Keratinocyte (primary cell): ENCODE measurements around the gene CC2D1B. TPM values are rescaled to one million over a fixed set of nuclear protein-coding genes. Genes with fewer than 3 reads are reported as not detected.

Experiments
- DNase-seq: peaks from one replicate; pipeline ENCODE4 v3.0.0-alpha.2; 2011; ENCODE audit warnings: low read depth, missing footprints, low spot score
- FAIRE-seq: peaks from 2 replicates; lab custom pipeline; 2011; peaks lifted over from hg19 to GRCh38; lab: Jason Lieb, UNC
- H2AFZ ChIP-seq: 2 replicates; pipeline ENCODE4 v1.6.0; 2012; ENCODE audit warnings: low read length, control low read depth, inconsistent platforms; ENCODE audit not compliant: control insufficient read depth
- H3K27ac ChIP-seq: 2 replicates; pipeline ENCODE4 v1.5.1; 2011; ENCODE audit warnings: low read length; ENCODE audit not compliant: control insufficient read depth, insufficient read depth
- H3K27me3 ChIP-seq: 3 replicates; pipeline ENCODE4 v1.6.0; 2011; ENCODE audit warnings: low read length; ENCODE audit not compliant: control insufficient read depth, insufficient read depth; ENCODE audit errors: extremely low read depth
- H3K36me3 ChIP-seq, 2 experiments: 2 replicates in 1 of 2; 3 replicates in 1 of 2; pipeline ENCODE4 v1.5.1; 2011; ENCODE audit warnings: low read length in 2 of 2, mild to moderate bottlenecking in 1 of 2; ENCODE audit not compliant: control insufficient read depth in 2 of 2, insufficient read depth in 2 of 2; ENCODE audit errors: extremely low read depth in 1 of 2
- H3K4me1 ChIP-seq: 3 replicates; pipeline ENCODE4 v1.5.1; 2011; ENCODE audit warnings: low read length; ENCODE audit not compliant: control insufficient read depth, insufficient read depth; ENCODE audit errors: extremely low read depth
- H3K4me2 ChIP-seq: 3 replicates; pipeline ENCODE4 v1.6.0; 2011; ENCODE audit warnings: low read depth, low read length; ENCODE audit not compliant: control insufficient read depth, insufficient read depth; ENCODE audit errors: extremely low read depth
- H3K4me3 ChIP-seq, 3 experiments: fragments of 200-600 bp in 1 of 3; sonication (generic) in 1 of 3; 2 replicates in 2 of 3; 3 replicates in 1 of 3; pipeline ENCODE4 v1.5.1; 2011 to 2016; ENCODE audit warnings: low read length in 3 of 3, mild to moderate bottlenecking in 3 of 3, control low read depth in 2 of 3, inconsistent platforms in 1 of 3, low read depth in 1 of 3, mixed read lengths in 1 of 3, mixed run types in 1 of 3, moderate library complexity in 1 of 3; ENCODE audit not compliant: control insufficient read depth in 2 of 3, insufficient read depth in 2 of 3; ENCODE audit errors: extremely low read depth in 1 of 3
- H3K79me2 ChIP-seq: 2 replicates; pipeline ENCODE4 v1.6.0; 2012; ENCODE audit warnings: low read length; ENCODE audit not compliant: control insufficient read depth, insufficient read depth
- H3K9ac ChIP-seq: 3 replicates; pipeline ENCODE4 v1.6.0; 2011; ENCODE audit warnings: low read length; ENCODE audit not compliant: control insufficient read depth, insufficient read depth; ENCODE audit errors: extremely low read depth
- H3K9me1 ChIP-seq: 3 replicates; pipeline ENCODE4 v1.6.0; 2011; ENCODE audit warnings: low read length; ENCODE audit not compliant: control insufficient read depth, insufficient read depth; ENCODE audit errors: extremely low read depth
- H3K9me3 ChIP-seq: 2 replicates; pipeline ENCODE4 v1.5.1; 2012; ENCODE audit warnings: low read depth, low read length; ENCODE audit not compliant: control insufficient read depth
- H4K20me1 ChIP-seq: 3 replicates; pipeline ENCODE4 v1.6.0; 2011; ENCODE audit warnings: low read length; ENCODE audit not compliant: control insufficient read depth, insufficient read depth; ENCODE audit errors: extremely low read depth
- EZH2 ChIP-seq: IDR thresholded peaks from one replicate; pipeline ENCODE4 v1.6.1; 2012; ENCODE audit warnings: inconsistent platforms, mild to moderate bottlenecking, low read length, moderate library complexity
- dilution Hi-C: fragments of 300-500 bp; cut with MboI; formaldehyde crosslinking; loops from one replicate; pipeline ENCODE4 v1.7.0; 2020; ENCODE audit warnings: low sequenced_read_pairs; ENCODE audit not compliant: extremely low pct_ligation_motif_present
- polyA plus RNA-seq, 5 experiments: library from polyadenylated mRNA; depleted of rRNA in 3 of 5; stranded (reverse) in 3 of 5; stranded (forward) in 1 of 5; unstranded in 1 of 5; fragments of >200 nt; gene quantifications; 1 replicate in 1 of 5; 2 replicates in 3 of 5; 3 replicates in 1 of 5; pipeline versions ENCODE4 v1.2.1 to v1.2.3, GENCODE V29; 2011 to 2012; ENCODE audit warnings: missing spikeins in 2 of 5, low read depth in 1 of 5, low replicate concordance in 1 of 5
- TF ChIP-seq, protein P1 (sequence below), 3 experiments: IDR thresholded peaks in 1 of 3; conservative IDR thresholded peaks in 1 of 3; optimal IDR thresholded peaks in 1 of 3; 2 replicates in 2 of 3; 3 replicates in 1 of 3; pipeline versions ENCODE3 to v1.5.1; 2011; ENCODE audit warnings: low read length in 3 of 3, mild to moderate bottlenecking in 3 of 3, moderate library complexity in 2 of 3, control low read depth in 1 of 3, inconsistent platforms in 1 of 3; ENCODE audit not compliant: insufficient read depth in 2 of 3; ENCODE audit errors: extremely low read depth in 1 of 3

Gene CC2D1B
- polyA plus RNA-seq, 1 donor (not counting 4 experiments of a cell fraction or from before 2014, with no cell fraction given) = 12.5 TPM

DNA sequence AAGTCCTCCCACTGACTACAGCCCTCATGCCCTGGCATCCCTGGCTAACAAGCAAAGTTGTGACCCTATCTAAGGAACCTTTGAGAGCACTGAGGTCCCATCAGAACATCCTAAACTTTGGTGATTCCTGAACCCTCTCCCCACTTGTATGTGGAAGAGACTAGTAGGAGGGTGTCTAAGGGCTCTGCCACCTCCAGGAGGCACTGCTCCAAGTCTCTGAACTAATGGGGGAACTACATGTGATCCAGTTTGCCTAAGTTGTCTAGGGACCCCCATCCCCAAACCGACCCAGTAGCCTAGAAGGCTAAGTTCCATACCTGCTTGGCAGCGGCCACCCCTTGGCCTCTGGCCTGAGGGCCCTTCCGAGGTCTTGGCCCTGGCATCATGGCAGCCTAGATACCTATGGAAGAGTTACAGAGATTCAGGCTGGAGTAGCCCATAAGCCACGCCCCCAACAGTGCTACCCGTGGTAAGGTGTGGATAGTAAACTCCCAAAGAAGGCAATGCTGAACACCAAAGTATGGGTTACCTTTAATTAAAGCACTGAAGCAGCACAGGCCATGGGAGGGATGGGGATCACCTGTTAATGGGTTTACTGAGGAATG lies 1.7 kb downstream of the CC2D1B start:
- Histone ChIP-seq H3K36me3 (peaks cover 24 to 26% of the 10 kb centered on the region in 2 experiments), H3K9me1 (peaks cover 2% of the 10 kb centered on the region), H3K27me3 (no peaks in the 10 kb centered on the region), H3K9me3 (no peaks in the 10 kb centered on the region), H3K9ac (no peak overlapping the region), H4K20me1 (no peaks in the 10 kb centered on the region), H2AFZ (no peak overlapping the region), H3K4me2 (peak overlapping the region; percentile 93), H3K4me3 (peak overlapping the region in 2 of 3 experiments; percentile 96), H3K79me2 (peaks cover 20% of the 10 kb centered on the region), H3K4me1 (peaks cover 27% of the 10 kb centered on the region), H3K27ac (peak overlapping the region; percentile 95)
- dilution Hi-C loops = no loop called here
- TF ChIP-seq, protein P1, sequence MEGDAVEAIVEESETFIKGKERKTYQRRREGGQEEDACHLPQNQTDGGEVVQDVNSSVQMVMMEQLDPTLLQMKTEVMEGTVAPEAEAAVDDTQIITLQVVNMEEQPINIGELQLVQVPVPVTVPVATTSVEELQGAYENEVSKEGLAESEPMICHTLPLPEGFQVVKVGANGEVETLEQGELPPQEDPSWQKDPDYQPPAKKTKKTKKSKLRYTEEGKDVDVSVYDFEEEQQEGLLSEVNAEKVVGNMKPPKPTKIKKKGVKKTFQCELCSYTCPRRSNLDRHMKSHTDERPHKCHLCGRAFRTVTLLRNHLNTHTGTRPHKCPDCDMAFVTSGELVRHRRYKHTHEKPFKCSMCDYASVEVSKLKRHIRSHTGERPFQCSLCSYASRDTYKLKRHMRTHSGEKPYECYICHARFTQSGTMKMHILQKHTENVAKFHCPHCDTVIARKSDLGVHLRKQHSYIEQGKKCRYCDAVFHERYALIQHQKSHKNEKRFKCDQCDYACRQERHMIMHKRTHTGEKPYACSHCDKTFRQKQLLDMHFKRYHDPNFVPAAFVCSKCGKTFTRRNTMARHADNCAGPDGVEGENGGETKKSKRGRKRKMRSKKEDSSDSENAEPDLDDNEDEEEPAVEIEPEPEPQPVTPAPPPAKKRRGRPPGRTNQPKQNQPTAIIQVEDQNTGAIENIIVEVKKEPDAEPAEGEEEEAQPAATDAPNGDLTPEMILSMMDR (optimal IDR thresholded peaks at IDR 0.05 in 1 of 3, IDR thresholded peaks at IDR 0.05 in 1 of 3, conservative IDR thresholded peaks at IDR 0.05 in 1 of 3; ENCODE audit: extremely low read depth in 1 of 3, insufficient read depth in 2 of 3, low read length in 3 of 3) = no peak
- no peak for TF ChIP-seq EZH2
- FAIRE-seq (no peak), DNase-seq (no peak)

DNA sequence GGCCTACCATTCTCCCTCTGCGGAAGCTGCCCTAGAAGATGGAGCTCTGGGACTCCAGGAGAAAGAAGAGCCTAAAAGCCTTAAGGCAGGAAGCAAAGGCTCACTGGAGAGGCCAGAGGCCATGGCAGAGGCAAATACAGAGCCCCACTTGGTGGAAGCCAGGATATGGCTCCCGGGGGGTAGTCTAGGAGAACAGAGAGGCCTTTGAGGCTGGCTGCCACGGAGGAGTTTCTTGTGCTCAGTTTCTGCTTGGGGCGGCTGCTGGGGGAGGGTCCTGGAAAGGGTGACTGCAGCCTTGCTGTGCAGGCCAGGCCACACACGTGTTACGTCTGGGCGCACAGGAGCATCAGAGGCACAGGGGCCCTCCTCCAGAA lies 5.4 kb downstream of the CC2D1B start:
- TF ChIP-seq, protein P1 (optimal IDR thresholded peaks at IDR 0.05 in 1 of 3, IDR thresholded peaks at IDR 0.05 in 1 of 3, conservative IDR thresholded peaks at IDR 0.05 in 1 of 3; ENCODE audit: extremely low read depth in 1 of 3, insufficient read depth in 2 of 3, low read length in 3 of 3) = no peak
- no peak for TF ChIP-seq EZH2
- H3K9me3 ChIP-seq = no peaks in the 10 kb centered on the region
- peaks cover 42 to 49% of the 10 kb centered on the region in 2 experiments for H3K36me3 ChIP-seq
- no peak overlapping the region for H2AFZ ChIP-seq
- no peaks in the 10 kb centered on the region for H3K9me1 ChIP-seq
- H4K20me1 ChIP-seq = no peaks in the 10 kb centered on the region
- H3K79me2 ChIP-seq = peaks cover 20% of the 10 kb centered on the region
- H3K4me3 ChIP-seq = no peak overlapping the region
- peaks cover 8% of the 10 kb centered on the region for H3K4me1 ChIP-seq
- no peaks in the 10 kb centered on the region for H3K27me3 ChIP-seq
- no peak overlapping the region for H3K27ac ChIP-seq
- DNase-seq = no peak
- H3K9ac ChIP-seq = no peak overlapping the region
- dilution Hi-C loops = no loop called here
- H3K4me2 ChIP-seq = no peak overlapping the region
- no peak for FAIRE-seq
